T-helper 1 cell treated with Interleukin-12 subunit alpha and Interleukin-12 subunit beta and Interleukin-4 antibody, amounts not matched to agents 30 ng/mL and 1 ng/mL, for 36 hours (primary cell): ENCODE measurements around the gene TPSD1. TPM values are rescaled to one million over a fixed set of nuclear protein-coding genes. Genes with fewer than 3 reads are reported as not detected.
"Not testable (repeated sequence)": the region's sequence is repeated elsewhere in the genome, so short reads cannot be mapped to it uniquely, and the experiment has no call there.

ENCODE experiments used
- intact Hi-C: fragments of 100-400 bp; cut with micrococcal nuclease; formaldehyde crosslinking; loops from one replicate; pipeline ENCODE4 v1.15.1; 2024
- total RNA-seq: library from RNA; stranded (reverse); gene quantifications from 2 replicates; pipeline ENCODE4 v1.2.3, GENCODE V29; 2022

Gene TPSD1
- total RNA-seq, 1 donor from 2014 or later: not detected

DNA sequence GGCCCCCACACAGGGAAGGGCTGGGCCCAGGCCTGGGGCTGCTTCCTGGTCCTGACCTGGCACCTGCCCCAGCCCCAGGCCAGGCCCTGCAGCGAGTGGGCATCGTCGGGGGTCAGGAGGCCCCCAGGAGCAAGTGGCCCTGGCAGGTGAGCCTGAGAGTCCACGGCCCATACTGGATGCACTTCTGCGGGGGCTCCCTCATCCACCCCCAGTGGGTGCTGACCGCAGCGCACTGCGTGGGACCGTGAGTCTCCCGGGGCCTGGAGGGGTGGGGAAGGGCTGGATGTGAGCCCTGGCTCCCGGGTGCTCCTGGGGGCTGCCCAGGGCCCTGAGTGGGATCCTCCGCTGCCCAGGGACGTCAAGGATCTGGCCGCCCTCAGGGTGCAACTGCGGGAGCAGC lies 14.8 kb upstream of the TPSD1 start:
- intact Hi-C loops: not testable (repeated sequence)

GRCh38 chr16:1243363-1243762 lies 12.5 kb upstream of the TPSD1 start:
- intact Hi-C loops: not testable (repeated sequence)

DNA sequence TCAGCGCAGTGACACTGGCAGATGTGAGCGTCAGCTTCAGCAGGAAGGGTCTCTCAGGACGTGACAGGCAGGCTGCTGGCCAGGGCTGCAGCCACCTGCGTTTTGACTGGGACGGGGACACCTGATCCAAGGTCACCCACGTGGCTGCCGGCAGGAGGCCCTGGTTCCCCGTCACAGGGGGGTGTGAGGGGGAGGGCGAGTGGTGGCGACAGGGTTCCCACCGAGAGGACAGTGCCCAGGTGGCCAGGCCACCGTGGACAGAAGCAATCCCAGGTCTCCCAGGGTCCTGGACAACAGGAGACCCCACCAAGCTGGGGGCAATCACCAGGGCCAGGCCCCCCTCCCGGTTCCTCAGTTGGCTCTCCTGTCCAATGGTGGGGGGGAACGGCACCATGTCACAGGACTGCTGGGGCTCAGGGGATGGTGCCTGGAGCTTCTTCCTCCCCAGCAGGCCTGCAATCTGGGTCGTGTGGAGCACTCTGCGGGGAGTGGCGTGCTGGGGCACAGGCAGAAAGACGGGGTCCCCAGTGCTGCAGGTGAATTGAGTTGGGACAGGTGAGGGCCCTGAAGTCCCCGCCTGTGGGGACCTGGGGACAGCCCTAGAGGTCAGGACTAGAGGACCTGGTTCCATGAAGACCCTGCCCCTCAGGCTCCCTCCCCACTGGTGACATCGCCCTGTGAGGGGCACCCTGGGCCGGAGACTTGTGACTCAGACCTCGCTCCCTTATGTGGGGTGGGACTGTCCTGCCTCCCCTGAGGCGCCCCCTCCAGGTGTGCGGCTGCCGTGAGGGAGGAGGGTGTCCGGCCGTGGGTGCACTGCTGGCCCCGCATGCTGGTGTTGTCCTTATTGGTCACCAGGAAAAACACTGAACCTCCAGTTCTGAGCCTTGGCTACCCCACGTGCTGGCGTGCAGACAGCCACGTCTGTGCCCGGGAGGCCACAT lies 11.7 kb upstream of the TPSD1 start:
- intact Hi-C loops: not testable (repeated sequence)

DNA sequence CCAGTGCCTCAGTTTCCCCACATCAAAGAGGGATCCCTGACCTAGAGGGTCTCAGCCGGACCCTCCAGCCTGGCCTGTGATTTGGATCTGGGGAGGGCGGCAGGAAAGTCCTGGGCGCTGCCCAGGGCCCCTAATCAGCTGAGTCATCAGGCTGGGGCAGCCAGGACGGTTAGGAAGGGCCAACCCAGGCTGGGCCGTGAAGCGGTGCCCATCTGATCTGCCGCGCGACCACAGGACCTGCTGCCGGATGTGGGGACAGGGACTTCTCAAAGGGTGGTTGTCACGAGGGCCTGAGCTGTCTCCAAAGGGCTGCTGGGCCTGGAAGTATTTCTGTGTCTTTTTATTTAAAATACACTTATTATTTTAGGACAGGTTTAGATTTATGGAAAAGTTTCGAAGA lies 11.0 kb upstream of the TPSD1 start:
- intact Hi-C loops: no loop called here

DNA sequence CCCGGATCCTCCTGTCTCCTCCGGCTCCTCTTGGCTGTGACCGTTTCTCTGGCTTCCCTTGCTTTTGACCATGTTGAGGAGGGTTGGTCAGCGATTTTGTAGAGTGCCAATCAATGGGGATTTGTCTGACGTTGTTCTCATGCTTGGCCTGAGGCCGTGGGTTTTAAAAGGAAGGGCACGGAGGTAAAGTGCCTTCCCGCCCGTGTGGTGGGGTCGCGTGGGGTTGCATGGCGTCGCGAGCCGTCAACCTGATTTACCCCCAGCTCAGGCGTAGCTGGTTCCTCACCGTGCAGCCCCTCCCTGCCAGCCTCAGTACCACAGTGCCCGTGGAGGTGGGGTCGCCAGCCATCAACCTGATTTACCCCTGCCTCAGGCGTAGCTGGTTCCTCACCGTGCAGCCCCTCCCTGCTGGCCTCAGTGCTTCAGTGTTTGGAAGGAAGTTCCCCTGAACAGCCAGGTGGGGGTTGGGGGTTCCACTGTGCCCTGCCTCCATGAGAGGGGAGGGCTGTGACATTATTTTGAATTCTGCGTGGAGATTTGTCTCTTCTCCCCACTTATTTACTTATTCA lies 10.3 kb upstream of the TPSD1 start:
- intact Hi-C loops: no loop called here

- intact Hi-C loops: not testable (repeated sequence)
These were observed 7.8 kb upstream of the TPSD1 start for GRCh38 chr16:1247903-1248537.

DNA sequence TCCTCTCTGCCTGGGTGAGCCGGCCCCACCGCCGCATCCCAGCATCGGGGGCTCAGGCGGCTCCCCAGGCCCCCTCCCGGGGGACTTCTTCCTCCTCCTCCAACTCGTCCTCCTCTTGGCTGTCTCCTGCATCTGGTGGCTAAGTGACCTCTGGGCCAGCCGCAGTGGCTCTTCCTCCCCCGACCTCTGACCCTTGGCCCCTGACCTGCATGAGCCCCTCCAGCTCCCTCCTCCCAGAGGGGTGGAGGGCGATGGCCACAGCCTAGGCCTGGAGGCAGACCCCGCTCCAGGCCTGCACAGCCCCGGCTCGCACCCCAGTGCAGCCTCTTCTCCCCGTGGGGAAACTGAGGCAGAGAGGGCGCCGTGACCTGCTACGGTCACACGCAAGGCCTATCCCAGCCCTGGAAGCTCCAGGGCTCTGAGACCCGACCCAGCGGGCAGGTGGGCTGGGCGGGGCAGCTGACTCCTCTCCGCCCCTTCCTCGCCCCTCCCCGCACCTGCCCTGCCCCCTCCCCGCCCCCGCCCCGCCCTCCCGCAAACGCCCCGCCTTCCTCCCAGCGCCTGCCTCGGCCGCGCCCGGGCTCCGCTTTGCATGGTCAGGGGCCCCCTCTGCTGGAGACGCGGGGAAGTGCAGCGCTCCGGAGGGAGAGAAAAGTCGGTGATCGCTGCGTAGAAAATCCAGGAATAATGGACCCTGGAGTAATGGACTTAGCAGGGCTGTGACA lies 6.7 kb upstream of the TPSD1 start:
- intact Hi-C loops: not testable (repeated sequence)

DNA sequence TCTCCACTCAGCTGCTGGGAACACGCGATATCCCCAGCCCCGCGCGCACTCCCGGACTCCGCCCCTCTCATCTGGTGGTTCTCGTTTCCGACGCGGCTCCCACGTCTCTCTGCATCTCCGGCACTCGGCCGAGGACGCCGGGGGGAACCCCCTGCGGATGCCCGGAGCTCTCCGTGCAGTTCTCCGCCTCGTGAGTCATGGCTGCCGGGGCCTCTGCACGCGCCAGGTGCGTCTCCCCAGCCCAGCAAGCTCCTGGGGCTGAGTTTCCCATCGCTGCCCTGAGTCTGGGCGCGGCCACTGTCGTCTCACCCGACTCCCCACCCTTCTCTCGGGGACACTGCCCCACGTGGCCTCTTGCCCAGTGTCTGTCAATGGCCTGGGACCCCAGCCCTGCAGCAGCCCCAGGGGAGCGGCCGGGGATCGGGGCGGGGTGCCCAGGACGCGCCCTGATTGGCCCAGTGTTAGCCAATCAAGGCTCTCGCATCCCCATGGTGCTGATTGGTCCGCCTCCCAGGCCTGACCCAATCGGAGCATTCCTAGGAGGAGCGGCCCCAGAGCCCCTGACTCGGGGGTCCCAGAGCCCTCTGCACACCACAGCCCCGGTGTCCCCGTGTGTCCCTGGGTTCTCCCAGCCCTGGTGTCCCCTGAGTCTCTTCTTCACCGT lies 2.0 kb upstream of the TPSD1 start:
- intact Hi-C loops: not testable (repeated sequence)

DNA sequence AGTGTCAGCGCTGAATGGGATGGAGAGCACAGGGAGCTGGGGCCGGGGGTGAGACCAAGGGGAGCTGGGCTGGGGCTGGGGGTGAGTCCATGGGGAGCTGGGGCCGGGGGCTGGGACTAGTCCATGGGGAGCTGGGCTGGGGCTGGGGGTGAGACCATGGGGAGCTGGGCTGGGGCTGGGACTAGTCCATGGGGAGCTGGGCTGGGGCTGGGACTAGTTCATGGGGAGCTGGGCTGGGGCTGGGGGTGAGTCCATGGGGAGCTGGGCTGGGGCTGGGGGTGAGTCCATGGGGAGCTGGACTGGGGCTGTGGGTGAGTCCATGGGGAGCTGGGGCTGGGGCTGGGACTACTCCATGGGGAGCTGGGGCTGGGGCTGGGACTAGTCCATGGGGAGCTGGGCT lies 1.0 kb upstream of the TPSD1 start:
- intact Hi-C loops: not testable (repeated sequence)

DNA sequence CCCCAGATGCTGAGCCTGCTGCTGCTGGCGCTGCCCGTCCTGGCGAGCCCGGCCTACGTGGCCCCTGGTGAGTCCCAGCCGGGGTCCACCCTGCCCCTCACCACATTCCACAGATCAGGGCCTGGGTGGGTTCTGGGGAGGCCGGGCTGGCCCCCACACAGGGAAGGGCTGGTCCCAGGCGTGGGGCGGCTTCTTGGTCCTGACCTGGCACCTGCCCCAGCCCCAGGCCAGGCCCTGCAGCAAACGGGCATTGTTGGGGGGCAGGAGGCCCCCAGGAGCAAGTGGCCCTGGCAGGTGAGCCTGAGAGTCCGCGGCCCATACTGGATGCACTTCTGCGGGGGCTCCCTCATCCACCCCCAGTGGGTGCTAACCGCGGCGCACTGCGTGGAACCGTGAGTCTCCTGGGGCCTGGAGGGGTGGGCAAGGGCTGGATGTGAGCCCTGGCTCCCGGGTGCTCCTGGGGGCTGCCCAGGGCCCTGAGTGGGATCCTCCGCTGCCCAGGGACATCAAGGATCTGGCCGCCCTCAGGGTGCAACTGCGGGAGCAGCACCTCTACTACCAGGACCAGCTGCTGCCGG lies 516 bp downstream of the TPSD1 start:
- intact Hi-C loops: not testable (repeated sequence)

DNA sequence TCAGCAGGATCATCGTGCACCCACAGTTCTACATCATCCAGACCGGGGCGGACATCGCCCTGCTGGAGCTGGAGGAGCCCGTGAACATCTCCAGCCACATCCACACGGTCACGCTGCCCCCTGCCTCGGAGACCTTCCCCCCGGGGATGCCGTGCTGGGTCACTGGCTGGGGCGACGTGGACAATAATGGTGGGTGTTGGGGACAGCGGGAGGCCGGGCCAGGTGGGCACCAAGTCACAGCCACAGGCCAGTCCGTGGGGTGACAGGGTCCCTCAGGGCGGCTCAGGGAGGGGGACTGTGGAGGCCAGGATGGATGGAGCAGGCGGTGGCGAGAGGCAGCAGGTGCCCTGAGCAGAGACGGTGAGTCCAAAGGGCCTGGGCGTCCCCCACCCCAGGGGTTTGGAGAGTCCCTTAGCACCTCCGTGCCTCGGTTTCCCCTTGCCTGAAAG lies 1.0 kb downstream of the TPSD1 start:
- intact Hi-C loops: no loop called here

GRCh38 chr16:1257561-1258224 lies 1.8 kb downstream of the TPSD1 start:
- intact Hi-C loops: no loop called here

- intact Hi-C loops: no loop called here
These were observed 2.3 kb downstream of the TPSD1 start for GRCh38 chr16:1258225-1258600.

GRCh38 chr16:1258906-1259759 lies 3.3 kb downstream of the TPSD1 start:
- intact Hi-C loops: no loop called here

DNA sequence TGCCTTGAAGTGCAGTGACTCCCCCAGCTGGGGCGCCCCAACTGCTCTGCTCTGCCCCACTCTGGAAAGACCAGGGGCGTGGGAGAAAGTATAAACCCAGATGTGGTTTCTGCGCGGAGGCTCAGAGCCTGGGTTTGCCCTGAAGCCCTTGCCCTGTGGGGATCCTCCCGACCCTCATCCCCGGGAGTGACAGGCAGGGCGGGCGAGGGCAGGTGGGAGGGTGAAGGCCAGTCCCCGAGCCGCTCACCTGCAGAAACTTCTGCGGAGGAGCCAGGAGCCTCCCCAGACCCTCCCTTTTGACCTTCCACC lies 3.8 kb downstream of the TPSD1 start:
- intact Hi-C loops: no loop called here

DNA sequence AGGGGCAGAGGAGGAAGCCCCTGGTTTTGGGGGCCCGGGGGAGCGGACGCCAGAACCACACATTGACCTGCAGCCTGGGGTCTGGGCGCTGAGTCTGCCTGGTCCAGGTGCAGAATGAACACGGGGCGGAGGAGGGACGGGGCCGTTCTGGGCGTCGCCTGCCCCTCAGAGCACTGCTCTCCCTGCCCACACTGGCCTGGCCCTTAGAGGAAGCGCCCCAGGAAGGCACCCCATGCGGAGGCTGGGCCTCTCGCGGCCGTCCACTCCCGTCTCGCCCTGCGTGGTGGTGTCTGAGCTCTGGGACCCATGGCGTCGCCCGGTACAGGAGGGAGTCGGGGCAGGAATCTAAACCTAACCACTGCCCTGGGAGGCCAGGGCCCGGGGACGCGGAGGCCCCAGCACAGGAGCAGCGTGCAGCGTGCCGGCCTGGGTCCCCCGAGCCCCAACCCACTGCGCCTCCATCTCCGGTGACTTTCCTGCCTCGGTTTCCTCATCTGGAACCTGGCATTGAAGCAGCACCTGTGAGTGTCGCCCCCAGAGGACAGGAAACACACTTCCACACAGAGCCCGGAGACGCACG lies 4.3 kb downstream of the TPSD1 start:
- intact Hi-C loops: no loop called here

GRCh38 chr16:1261131-1261892 lies 5.4 kb downstream of the TPSD1 start:
- intact Hi-C loops: no loop called here

DNA sequence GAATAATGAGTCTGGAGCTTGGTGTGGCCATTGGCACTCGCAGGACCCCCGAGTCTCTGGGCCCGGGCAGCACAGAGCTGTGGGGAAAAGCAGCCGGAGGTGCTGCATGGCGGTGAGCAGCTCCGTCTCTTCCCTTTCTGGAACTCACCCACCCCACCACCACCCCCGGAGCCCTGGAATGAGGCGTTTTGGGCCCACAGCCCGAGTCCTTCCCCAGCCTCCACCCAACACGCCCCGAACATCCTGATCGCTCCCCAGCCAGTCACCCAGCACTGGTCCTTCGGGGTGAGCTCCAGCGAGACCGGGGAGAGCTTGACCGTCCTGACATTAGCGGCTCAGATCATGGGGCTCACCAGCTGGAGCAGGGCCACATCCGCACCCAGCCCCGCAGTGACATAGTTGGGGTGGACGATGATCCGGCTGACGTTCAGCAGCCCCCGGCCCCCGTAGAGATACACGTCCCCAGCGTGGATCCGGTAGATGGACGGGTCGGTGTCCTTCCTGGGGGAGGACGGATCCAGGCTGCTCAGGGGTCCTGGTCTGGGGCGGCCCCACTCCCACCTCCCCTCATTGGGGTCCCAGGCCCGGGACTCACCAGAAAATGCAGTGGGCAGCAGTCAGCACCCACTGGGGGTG lies 6.5 kb downstream of the TPSD1 start:
- intact Hi-C loops: no loop called here
